Smooth muscle cell (in vitro differentiated cells): ENCODE measurements around the gene SOX12. TPM values are rescaled to one million over a fixed set of nuclear protein-coding genes. Genes with fewer than 3 reads are reported as not detected.

ENCODE experiments used
- DNase-seq: peaks from one replicate; lab custom pipeline; 2025; ENCODE audit not compliant: unreplicated experiment; lab: John Stamatoyannopoulos, UW
- H2AFZ ChIP-seq: fragments of 200-600 bp; sonication (generic); 2 replicates; pipeline ENCODE4 v1.6.0; 2016; ENCODE audit warnings: antibody characterized with exemption, low read depth, mild to moderate bottlenecking
- H3F3A ChIP-seq: fragments of 200-600 bp; sonication (generic); 2 replicates; pipeline ENCODE4 v1.6.0; 2017; ENCODE audit warnings: antibody characterized with exemption, low read depth
- H3K27ac ChIP-seq: fragments of 200-600 bp; sonication (generic); 2 replicates; pipeline ENCODE4 v1.5.1; 2016; ENCODE audit warnings: low read depth, mild to moderate bottlenecking
- H3K27me3 ChIP-seq: fragments of 200-600 bp; sonication (generic); 2 replicates; pipeline ENCODE4 v1.6.1; 2016; ENCODE audit warnings: low read depth, mild to moderate bottlenecking
- H3K36me3 ChIP-seq: fragments of 200-600 bp; sonication (generic); 2 replicates; pipeline ENCODE4 v1.5.1; 2016; ENCODE audit warnings: low read depth
- H3K4me1 ChIP-seq: fragments of 200-600 bp; sonication (generic); 2 replicates; pipeline ENCODE4 v1.5.1; 2016; ENCODE audit warnings: low read depth
- H3K4me2 ChIP-seq: fragments of 200-600 bp; sonication (generic); 2 replicates; pipeline ENCODE4 v1.6.0; 2016; ENCODE audit warnings: mild to moderate bottlenecking
- H3K4me3 ChIP-seq: fragments of 200-600 bp; sonication (generic); 2 replicates; pipeline ENCODE4 v1.5.1; 2016; ENCODE audit warnings: mild to moderate bottlenecking
- H3K79me2 ChIP-seq: fragments of 200-600 bp; sonication (generic); 2 replicates; pipeline ENCODE4 v1.6.0; 2016; ENCODE audit warnings: low read depth, mild to moderate bottlenecking
- H3K9ac ChIP-seq: fragments of 200-600 bp; sonication (generic); 2 replicates; pipeline ENCODE4 v1.6.0; 2016; ENCODE audit warnings: low read depth
- H3K9me3 ChIP-seq: fragments of 200-600 bp; sonication (generic); replicated peaks from 2 replicates; pipeline ENCODE4 v1.5.1; 2016; ENCODE audit warnings: low read depth
- H4K20me1 ChIP-seq: fragments of 200-600 bp; sonication (generic); 2 replicates; pipeline ENCODE4 v1.6.0; 2016; ENCODE audit warnings: low read depth
- WGBS: methylation state at CpG from one replicate; pipeline ENCODE4 v1.1.7; 2016; ENCODE audit warnings: low lambda C conversion rate; 5-methylcytosine and 5-hydroxymethylcytosine counted together
- polyA plus RNA-seq: library from polyadenylated mRNA; unstranded; fragments of >200 nt; fragmentation: Nextera tagmentation; extraction: Ambion mirVana; gene quantifications from 2 replicates; pipeline ENCODE4 v1.2.1, GENCODE V29; 2016
- total RNA-seq: library from RNA; depleted of rRNA; stranded (reverse); fragments of >200 nt; gene quantifications from 2 replicates; pipeline ENCODE4 v1.2.3, GENCODE V29; 2014
- TF ChIP-seq, protein P1 (sequence below): fragments of 200-600 bp; sonication (generic); IDR thresholded peaks from 2 replicates; pipeline ENCODE4 v1.5.1; 2017; ENCODE audit warnings: borderline replicate concordance, mild to moderate bottlenecking, antibody characterized with exemption; ENCODE audit not compliant: insufficient read depth, poor library complexity, severe bottlenecking

SOX12 gene
- total RNA-seq: 3.3 and 7.1 TPM in 2 replicates
- polyA plus RNA-seq: 16.6 and 17.7 TPM in 2 replicates

DNA sequence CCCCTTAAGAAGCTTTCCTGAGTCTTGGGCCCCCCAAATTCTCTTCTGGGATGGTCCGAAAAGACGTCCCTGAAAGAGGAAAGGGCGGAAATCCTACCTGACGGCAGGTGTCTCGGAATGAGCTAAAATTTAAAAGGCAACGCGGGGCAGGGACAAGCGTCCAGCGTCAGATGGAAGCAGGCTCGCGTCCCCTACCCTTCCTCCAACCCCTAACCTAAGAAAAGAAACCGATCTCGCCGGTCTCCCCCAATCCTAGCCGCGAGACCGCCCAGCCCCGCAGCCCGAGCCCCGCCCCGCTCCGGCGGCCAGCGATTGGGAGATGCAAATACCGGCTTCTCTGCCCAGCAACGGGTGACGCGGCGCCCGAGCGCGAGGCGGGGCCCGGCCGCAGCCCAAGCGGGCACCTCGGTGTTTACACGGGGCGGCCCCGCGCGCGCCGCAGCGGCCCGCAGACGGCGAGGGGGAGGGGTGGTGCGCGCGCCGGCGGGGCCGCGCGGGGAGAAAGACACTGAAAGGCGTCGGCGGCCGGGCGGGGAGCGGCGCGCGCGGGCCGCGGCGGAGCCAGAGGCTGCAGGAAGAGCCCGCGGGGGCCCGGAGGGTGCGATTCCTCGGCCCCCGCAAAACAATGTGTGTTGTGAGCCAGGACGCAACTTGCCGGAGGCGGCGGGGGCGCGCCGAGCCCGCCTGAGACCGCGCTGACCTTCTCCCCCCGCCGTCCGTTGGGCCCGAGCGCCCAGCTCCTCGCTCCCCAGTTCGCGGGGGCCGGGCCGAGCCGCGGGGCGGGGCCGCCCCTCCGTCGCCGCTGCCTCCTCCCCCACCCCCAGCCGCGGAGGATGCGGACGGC is at the start of gene SOX12:
SOX12 (plus strand) TSS at position 508 of the 844 bp plus-strand sequence. CDS start 373 bp downstream, outside the sequence.
- Histone ChIP-seq H4K20me1 (peaks cover 29% of the 10 kb centered on the region), H3K79me2 (peaks cover 28% of the 10 kb centered on the region), H3K36me3 (no peaks in the 10 kb centered on the region), H3F3A (peaks cover 22% of the 10 kb centered on the region), H3K27me3 (no peaks in the 10 kb centered on the region), H3K4me3 (peak within 1 kb of the TSS; percentile 78), H2AFZ (peak within 1 kb of the TSS; percentile 75), H3K4me2 (peak within 1 kb of the TSS; percentile 95), H3K27ac (peak within 1 kb of the TSS; percentile 81), H3K4me1 (peaks cover 23% of the 10 kb centered on the region), H3K9me3 (no peaks in the 10 kb centered on the region), H3K9ac (peak within 1 kb of the TSS; percentile 76)
- TF ChIP-seq, protein P1, sequence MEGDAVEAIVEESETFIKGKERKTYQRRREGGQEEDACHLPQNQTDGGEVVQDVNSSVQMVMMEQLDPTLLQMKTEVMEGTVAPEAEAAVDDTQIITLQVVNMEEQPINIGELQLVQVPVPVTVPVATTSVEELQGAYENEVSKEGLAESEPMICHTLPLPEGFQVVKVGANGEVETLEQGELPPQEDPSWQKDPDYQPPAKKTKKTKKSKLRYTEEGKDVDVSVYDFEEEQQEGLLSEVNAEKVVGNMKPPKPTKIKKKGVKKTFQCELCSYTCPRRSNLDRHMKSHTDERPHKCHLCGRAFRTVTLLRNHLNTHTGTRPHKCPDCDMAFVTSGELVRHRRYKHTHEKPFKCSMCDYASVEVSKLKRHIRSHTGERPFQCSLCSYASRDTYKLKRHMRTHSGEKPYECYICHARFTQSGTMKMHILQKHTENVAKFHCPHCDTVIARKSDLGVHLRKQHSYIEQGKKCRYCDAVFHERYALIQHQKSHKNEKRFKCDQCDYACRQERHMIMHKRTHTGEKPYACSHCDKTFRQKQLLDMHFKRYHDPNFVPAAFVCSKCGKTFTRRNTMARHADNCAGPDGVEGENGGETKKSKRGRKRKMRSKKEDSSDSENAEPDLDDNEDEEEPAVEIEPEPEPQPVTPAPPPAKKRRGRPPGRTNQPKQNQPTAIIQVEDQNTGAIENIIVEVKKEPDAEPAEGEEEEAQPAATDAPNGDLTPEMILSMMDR: no peak
- under 1% methylated on average over 65 of the region's 106 CpGs for WGBS
- DNase-seq: peak; percentile 94

DNA sequence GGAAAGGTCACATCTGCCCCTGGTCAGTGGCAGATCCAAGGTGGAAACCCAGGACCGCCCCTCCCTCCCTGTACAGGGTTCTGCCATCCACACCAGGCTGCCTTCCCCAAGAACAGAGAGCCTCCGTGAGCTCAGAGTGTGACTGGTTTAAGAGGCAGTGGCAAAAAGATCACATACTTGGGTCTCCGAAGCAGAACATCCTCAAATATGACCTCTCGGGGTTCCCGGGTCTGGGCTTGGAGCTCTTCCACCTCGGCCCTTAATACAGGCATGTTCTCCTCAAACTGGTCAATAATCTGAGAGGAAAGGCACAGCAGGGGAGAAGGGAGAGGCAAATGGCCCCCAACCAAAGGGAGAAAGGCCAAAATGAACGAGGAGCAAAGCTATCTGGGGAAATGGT is 49.6 kb upstream of the SOX12 start:
- no peak for DNase-seq
- Histone ChIP-seq H3K27ac (no peak overlapping the region), H3K79me2 (no peaks in the 10 kb centered on the region), H2AFZ (no peak overlapping the region), H3K4me2 (no peak overlapping the region), H3K36me3 (no peaks in the 10 kb centered on the region), H4K20me1 (no peaks in the 10 kb centered on the region), H3K9ac (no peak overlapping the region), H3K9me3 (no peaks in the 10 kb centered on the region), H3F3A (no peaks in the 10 kb centered on the region), H3K4me1 (no peaks in the 10 kb centered on the region), H3K4me3 (no peak overlapping the region), H3K27me3 (no peaks in the 10 kb centered on the region)
- TF ChIP-seq, protein P1: no peak
- WGBS: 97% methylated on average over 7 of the region's 7 CpGs

DNA sequence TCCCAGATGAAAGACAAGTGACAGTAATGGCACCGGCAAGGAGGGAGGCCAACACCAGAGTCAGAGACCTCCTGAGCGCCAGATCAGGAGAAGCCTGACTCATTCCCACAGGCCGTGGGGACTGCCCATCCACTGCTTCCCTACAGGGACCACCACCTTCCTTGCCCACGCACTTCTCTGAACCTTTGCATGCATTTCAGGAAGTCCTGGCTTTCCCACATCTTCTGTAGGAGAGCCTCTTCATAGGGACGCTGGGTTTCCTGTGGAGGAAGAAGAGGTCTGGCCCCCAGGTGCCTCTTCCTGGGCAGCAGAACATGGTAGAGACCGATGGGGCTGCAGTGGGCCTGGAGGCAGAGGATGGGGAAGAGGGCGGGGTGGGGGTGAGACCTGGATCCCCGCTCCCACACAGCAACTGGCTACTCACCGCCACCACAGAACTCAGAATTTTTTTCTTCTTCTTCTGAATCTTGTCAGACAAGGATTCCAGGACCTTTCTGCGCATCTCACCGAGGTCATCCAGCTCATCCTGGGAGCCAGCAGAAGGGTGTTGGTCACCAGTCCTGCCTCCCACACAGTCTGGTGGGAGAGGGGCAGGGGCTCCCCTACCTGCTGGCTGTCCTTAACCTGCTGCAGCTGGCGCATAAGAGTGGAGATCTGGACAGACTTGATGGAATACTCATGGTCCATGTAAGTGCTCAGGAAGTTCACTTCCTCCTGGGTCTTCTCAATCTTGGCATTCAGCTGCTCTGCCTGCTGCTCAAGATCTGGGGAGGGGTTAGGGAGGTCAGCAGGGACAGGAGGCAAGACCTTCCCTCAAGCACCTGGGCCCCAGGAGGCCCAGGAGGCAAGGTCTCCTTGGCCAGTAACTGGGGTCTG is 48.5 kb upstream of the SOX12 start:
- Histone ChIP-seq H3K27ac (no peak overlapping the region), H3K36me3 (no peaks in the 10 kb centered on the region), H4K20me1 (no peaks in the 10 kb centered on the region), H3K79me2 (no peaks in the 10 kb centered on the region), H3K4me1 (no peaks in the 10 kb centered on the region), H2AFZ (no peak overlapping the region), H3F3A (no peaks in the 10 kb centered on the region), H3K9me3 (no peaks in the 10 kb centered on the region), H3K4me2 (no peak overlapping the region), H3K4me3 (no peak overlapping the region), H3K9ac (no peak overlapping the region), H3K27me3 (no peaks in the 10 kb centered on the region)
- TF ChIP-seq, protein P1: no peak
- no peak for DNase-seq
- 93% methylated on average over 11 of the region's 12 CpGs for WGBS
